ENCODE measurements around the gene TEX2. TPM values are rescaled to one million over a fixed set of nuclear protein-coding genes. Genes with fewer than 3 reads are reported as not detected.

The TEX2 gene
- total and polyA plus RNA-seq, 2 of the 13 experiments (the other 11 are each of a cell fraction or from before 2014, with no cell fraction given): 21.4 to 37.7 TPM

DNA sequence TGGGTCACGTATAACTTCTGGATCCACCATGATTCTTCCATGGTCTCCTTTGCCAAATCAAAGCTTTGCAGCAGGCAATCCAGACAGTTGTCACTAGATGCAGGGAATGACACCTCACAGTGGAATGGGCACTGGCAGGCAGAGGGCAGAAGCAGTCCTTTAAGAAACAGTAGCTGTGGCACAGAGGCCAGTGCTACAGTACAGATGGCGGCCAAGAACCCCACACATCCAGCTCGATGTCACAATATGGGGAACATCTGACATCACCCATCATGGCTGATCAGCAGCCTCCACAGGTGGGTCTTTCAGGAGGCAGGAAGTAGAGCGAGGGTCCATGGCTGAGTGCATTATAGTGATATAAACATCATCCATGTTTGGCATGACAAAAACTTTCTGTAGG is 114.4 kb downstream of the TEX2 start (continued):
- TF ChIP-seq, protein P1, sequence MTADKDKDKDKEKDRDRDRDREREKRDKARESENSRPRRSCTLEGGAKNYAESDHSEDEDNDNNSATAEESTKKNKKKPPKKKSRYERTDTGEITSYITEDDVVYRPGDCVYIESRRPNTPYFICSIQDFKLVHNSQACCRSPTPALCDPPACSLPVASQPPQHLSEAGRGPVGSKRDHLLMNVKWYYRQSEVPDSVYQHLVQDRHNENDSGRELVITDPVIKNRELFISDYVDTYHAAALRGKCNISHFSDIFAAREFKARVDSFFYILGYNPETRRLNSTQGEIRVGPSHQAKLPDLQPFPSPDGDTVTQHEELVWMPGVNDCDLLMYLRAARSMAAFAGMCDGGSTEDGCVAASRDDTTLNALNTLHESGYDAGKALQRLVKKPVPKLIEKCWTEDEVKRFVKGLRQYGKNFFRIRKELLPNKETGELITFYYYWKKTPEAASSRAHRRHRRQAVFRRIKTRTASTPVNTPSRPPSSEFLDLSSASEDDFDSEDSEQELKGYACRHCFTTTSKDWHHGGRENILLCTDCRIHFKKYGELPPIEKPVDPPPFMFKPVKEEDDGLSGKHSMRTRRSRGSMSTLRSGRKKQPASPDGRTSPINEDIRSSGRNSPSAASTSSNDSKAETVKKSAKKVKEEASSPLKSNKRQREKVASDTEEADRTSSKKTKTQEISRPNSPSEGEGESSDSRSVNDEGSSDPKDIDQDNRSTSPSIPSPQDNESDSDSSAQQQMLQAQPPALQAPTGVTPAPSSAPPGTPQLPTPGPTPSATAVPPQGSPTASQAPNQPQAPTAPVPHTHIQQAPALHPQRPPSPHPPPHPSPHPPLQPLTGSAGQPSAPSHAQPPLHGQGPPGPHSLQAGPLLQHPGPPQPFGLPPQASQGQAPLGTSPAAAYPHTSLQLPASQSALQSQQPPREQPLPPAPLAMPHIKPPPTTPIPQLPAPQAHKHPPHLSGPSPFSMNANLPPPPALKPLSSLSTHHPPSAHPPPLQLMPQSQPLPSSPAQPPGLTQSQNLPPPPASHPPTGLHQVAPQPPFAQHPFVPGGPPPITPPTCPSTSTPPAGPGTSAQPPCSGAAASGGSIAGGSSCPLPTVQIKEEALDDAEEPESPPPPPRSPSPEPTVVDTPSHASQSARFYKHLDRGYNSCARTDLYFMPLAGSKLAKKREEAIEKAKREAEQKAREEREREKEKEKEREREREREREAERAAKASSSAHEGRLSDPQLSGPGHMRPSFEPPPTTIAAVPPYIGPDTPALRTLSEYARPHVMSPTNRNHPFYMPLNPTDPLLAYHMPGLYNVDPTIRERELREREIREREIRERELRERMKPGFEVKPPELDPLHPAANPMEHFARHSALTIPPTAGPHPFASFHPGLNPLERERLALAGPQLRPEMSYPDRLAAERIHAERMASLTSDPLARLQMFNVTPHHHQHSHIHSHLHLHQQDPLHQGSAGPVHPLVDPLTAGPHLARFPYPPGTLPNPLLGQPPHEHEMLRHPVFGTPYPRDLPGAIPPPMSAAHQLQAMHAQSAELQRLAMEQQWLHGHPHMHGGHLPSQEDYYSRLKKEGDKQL (CRISPR knock-in tag; IDR thresholded peaks at IDR 0.05; ENCODE audit: low read depth): no peak
- no peak for TF ChIP-seq SNAI1 (CRISPR knock-in tag; IDR thresholded peaks at IDR 0.05; ENCODE audit: borderline replicate concordance)
- TF ChIP-seq, protein P2, sequence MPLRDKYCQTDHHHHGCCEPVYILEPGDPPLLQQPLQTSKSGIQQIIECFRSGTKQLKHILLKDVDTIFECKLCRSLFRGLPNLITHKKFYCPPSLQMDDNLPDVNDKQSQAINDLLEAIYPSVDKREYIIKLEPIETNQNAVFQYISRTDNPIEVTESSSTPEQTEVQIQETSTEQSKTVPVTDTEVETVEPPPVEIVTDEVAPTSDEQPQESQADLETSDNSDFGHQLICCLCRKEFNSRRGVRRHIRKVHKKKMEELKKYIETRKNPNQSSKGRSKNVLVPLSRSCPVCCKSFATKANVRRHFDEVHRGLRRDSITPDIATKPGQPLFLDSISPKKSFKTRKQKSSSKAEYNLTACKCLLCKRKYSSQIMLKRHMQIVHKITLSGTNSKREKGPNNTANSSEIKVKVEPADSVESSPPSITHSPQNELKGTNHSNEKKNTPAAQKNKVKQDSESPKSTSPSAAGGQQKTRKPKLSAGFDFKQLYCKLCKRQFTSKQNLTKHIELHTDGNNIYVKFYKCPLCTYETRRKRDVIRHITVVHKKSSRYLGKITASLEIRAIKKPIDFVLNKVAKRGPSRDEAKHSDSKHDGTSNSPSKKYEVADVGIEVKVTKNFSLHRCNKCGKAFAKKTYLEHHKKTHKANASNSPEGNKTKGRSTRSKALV (CRISPR knock-in tag; IDR thresholded peaks at IDR 0.05): no peak
- TF ChIP-seq, protein P3, sequence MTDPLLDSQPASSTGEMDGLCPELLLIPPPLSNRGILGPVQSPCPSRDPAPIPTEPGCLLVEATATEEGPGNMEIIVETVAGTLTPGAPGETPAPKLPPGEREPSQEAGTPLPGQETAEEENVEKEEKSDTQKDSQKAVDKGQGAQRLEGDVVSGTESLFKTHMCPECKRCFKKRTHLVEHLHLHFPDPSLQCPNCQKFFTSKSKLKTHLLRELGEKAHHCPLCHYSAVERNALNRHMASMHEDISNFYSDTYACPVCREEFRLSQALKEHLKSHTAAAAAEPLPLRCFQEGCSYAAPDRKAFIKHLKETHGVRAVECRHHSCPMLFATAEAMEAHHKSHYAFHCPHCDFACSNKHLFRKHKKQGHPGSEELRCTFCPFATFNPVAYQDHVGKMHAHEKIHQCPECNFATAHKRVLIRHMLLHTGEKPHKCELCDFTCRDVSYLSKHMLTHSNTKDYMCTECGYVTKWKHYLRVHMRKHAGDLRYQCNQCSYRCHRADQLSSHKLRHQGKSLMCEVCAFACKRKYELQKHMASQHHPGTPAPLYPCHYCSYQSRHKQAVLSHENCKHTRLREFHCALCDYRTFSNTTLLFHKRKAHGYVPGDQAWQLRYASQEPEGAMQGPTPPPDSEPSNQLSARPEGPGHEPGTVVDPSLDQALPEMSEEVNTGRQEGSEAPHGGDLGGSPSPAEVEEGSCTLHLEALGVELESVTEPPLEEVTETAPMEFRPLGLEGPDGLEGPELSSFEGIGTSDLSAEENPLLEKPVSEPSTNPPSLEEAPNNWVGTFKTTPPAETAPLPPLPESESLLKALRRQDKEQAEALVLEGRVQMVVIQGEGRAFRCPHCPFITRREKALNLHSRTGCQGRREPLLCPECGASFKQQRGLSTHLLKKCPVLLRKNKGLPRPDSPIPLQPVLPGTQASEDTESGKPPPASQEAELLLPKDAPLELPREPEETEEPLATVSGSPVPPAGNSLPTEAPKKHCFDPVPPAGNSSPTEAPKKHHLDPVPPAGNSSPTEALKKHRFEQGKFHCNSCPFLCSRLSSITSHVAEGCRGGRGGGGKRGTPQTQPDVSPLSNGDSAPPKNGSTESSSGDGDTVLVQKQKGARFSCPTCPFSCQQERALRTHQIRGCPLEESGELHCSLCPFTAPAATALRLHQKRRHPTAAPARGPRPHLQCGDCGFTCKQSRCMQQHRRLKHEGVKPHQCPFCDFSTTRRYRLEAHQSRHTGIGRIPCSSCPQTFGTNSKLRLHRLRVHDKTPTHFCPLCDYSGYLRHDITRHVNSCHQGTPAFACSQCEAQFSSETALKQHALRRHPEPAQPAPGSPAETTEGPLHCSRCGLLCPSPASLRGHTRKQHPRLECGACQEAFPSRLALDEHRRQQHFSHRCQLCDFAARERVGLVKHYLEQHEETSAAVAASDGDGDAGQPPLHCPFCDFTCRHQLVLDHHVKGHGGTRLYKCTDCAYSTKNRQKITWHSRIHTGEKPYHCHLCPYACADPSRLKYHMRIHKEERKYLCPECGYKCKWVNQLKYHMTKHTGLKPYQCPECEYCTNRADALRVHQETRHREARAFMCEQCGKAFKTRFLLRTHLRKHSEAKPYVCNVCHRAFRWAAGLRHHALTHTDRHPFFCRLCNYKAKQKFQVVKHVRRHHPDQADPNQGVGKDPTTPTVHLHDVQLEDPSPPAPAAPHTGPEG (CRISPR knock-in tag; IDR thresholded peaks at IDR 0.05): no peak
- peak; percentile 14; the same call in 1 of the 2 replicates for TF ChIP-seq FOSL2 (CRISPR knock-in tag; IDR thresholded peaks at IDR 0.05)
- no peak for TF ChIP-seq ZNF136 (CRISPR knock-in tag; IDR thresholded peaks at IDR 0.05; ENCODE audit: low read depth)
- TF ChIP-seq, protein P4, sequence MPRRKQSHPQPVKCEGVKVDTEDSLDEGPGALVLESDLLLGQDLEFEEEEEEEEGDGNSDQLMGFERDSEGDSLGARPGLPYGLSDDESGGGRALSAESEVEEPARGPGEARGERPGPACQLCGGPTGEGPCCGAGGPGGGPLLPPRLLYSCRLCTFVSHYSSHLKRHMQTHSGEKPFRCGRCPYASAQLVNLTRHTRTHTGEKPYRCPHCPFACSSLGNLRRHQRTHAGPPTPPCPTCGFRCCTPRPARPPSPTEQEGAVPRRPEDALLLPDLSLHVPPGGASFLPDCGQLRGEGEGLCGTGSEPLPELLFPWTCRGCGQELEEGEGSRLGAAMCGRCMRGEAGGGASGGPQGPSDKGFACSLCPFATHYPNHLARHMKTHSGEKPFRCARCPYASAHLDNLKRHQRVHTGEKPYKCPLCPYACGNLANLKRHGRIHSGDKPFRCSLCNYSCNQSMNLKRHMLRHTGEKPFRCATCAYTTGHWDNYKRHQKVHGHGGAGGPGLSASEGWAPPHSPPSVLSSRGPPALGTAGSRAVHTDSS (CRISPR knock-in tag; conservative IDR thresholded peaks at IDR 0.05): no peak
- TF ChIP-seq ZSCAN22 (CRISPR knock-in tag; IDR thresholded peaks at IDR 0.05): no peak
- TF ChIP-seq KAT2B (IDR thresholded peaks at IDR 0.05; ENCODE audit: borderline replicate concordance, low read depth, low read length): no peak
- TF ChIP-seq, protein P5, sequence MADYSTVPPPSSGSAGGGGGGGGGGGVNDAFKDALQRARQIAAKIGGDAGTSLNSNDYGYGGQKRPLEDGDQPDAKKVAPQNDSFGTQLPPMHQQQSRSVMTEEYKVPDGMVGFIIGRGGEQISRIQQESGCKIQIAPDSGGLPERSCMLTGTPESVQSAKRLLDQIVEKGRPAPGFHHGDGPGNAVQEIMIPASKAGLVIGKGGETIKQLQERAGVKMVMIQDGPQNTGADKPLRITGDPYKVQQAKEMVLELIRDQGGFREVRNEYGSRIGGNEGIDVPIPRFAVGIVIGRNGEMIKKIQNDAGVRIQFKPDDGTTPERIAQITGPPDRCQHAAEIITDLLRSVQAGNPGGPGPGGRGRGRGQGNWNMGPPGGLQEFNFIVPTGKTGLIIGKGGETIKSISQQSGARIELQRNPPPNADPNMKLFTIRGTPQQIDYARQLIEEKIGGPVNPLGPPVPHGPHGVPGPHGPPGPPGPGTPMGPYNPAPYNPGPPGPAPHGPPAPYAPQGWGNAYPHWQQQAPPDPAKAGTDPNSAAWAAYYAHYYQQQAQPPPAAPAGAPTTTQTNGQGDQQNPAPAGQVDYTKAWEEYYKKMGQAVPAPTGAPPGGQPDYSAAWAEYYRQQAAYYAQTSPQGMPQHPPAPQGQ (CRISPR knock-in tag; IDR thresholded peaks at IDR 0.05; ENCODE audit: borderline replicate concordance): no peak
- TF ChIP-seq ZNF614 (CRISPR knock-in tag; IDR thresholded peaks at IDR 0.05; ENCODE audit: borderline replicate concordance): no peak
- no peak for TF ChIP-seq PAWR (CRISPR knock-in tag; IDR thresholded peaks at IDR 0.05; ENCODE audit: borderline replicate concordance)

All from HepG2 (cell line).